GM12891 (cell line): Measurements from ENCODE around the gene CLPTM1L.

Source experiments
- PAX5 ChIP-seq: IDR thresholded peaks from 2 replicates; pipeline ENCODE4 v1.6.1; 2011; ENCODE audit warnings: low read length, moderate library complexity, mild to moderate bottlenecking; ENCODE audit not compliant: insufficient read depth, severe bottlenecking
- POLR2A ChIP-seq: IDR thresholded peaks from 2 replicates; pipeline ENCODE4 v1.6.1; 2011; ENCODE audit warnings: low read depth, low read length, control low read depth
- POLR2AphosphoS5 ChIP-seq: IDR thresholded peaks from 2 replicates; pipeline ENCODE4 v1.6.1; 2011; ENCODE audit warnings: low read depth, low read length, control low read depth
- POU2F2 ChIP-seq: IDR thresholded peaks from 2 replicates; pipeline ENCODE4 v1.6.1; 2011; ENCODE audit warnings: low read depth, mild to moderate bottlenecking, control low read depth, low read length, moderate library complexity
- SPI1 ChIP-seq: IDR thresholded peaks from 2 replicates; pipeline ENCODE4 v1.6.1; 2011; ENCODE audit warnings: low read depth, low read length, control low read depth
- TAF1 ChIP-seq: IDR thresholded peaks from 2 replicates; pipeline ENCODE4 v1.6.1; 2011; ENCODE audit warnings: low read depth, low read length, control low read depth

- TF ChIP-seq POLR2AphosphoS5: no peak
- TF ChIP-seq POLR2A: no peak
- TF ChIP-seq TAF1: no peak
- peak; percentile 56 for TF ChIP-seq SPI1
- no peak for TF ChIP-seq PAX5
- no peak for TF ChIP-seq POU2F2
Measured at GRCh38 chr5:1371218-1371971, 26.5 kb upstream of the CLPTM1L start.
